Neutrophil (primary cell): Measurements from ENCODE around the gene ELMO1.

Source experiments
- H3K27ac ChIP-seq: fragments of 200-600 bp; sonication (generic); 2 replicates; pipeline ENCODE4 v1.5.1; 2016; ENCODE audit warnings: mild to moderate bottlenecking, moderate library complexity
- H3K27me3 ChIP-seq: fragments of 200-600 bp; sonication (generic); 2 replicates; pipeline ENCODE4 v1.6.0; 2016; ENCODE audit warnings: mild to moderate bottlenecking
- H3K36me3 ChIP-seq: fragments of 200-600 bp; sonication (generic); 2 replicates; pipeline ENCODE4 v1.5.1; 2017
- H3K4me1 ChIP-seq, 2 experiments: fragments of 200-600 bp in 1 of 2; sonication (generic) in 1 of 2; 1 replicate in 1 of 2; 2 replicates in 1 of 2; pipeline versions ENCODE4 v1.5.1 to v1.6.1; 2013 to 2016; ENCODE audit warnings: low read depth in 1 of 2, low read length in 1 of 2, mild to moderate bottlenecking in 1 of 2, moderate library complexity in 1 of 2; ENCODE audit not compliant: control insufficient read depth in 1 of 2, insufficient read depth in 1 of 2
- H3K4me3 ChIP-seq, 2 experiments: fragments of 200-600 bp in 1 of 2; sonication (generic) in 1 of 2; 1 replicate in 1 of 2; 2 replicates in 1 of 2; pipeline ENCODE4 v1.5.1; 2013 to 2016; ENCODE audit warnings: low read depth in 1 of 2, low read length in 1 of 2, mild to moderate bottlenecking in 1 of 2, moderate library complexity in 1 of 2
- H3K9me3 ChIP-seq: fragments of 200-600 bp; sonication (generic); 2 replicates; pipeline ENCODE4 v1.5.1; 2016
- CTCF ChIP-seq: fragments of 200-600 bp; sonication (generic); IDR thresholded peaks from 2 replicates; pipeline ENCODE4 v1.5.1; 2016; ENCODE audit warnings: antibody characterized with exemption

ELMO1 gene

GRCh38 chr7:37119296-37119860 lies 329.3 kb downstream of the ELMO1 start:
- H3K4me1 ChIP-seq: no peaks in the 10 kb centered on the region
- no peaks in the 10 kb centered on the region for H3K9me3 ChIP-seq
- no peaks in the 10 kb centered on the region for H3K36me3 ChIP-seq
- peak overlapping the region; percentile 12 for H3K27ac ChIP-seq
- no peak for TF ChIP-seq CTCF
- no peaks in the 10 kb centered on the region for H3K27me3 ChIP-seq
- H3K4me3 ChIP-seq: no peak overlapping the region

- no peaks in the 10 kb centered on the region for H3K9me3 ChIP-seq
- H3K4me1 ChIP-seq: no peaks in the 10 kb centered on the region
- H3K27ac ChIP-seq: no peak overlapping the region
- H3K4me3 ChIP-seq: no peak overlapping the region
- no peaks in the 10 kb centered on the region for H3K36me3 ChIP-seq
- H3K27me3 ChIP-seq: no peaks in the 10 kb centered on the region
- TF ChIP-seq CTCF: no peak
These were observed 330.7 kb downstream of the ELMO1 start for GRCh38 chr7:37118004-37118403.

- H3K4me1 ChIP-seq: no peaks in the 10 kb centered on the region
- no peak for TF ChIP-seq CTCF
- H3K27me3 ChIP-seq: no peaks in the 10 kb centered on the region
- no peaks in the 10 kb centered on the region for H3K36me3 ChIP-seq
- no peaks in the 10 kb centered on the region for H3K9me3 ChIP-seq
- H3K27ac ChIP-seq: no peak overlapping the region
- no peak overlapping the region for H3K4me3 ChIP-seq
These were observed 331.4 kb downstream of the ELMO1 start for GRCh38 chr7:37117292-37117691.

DNA sequence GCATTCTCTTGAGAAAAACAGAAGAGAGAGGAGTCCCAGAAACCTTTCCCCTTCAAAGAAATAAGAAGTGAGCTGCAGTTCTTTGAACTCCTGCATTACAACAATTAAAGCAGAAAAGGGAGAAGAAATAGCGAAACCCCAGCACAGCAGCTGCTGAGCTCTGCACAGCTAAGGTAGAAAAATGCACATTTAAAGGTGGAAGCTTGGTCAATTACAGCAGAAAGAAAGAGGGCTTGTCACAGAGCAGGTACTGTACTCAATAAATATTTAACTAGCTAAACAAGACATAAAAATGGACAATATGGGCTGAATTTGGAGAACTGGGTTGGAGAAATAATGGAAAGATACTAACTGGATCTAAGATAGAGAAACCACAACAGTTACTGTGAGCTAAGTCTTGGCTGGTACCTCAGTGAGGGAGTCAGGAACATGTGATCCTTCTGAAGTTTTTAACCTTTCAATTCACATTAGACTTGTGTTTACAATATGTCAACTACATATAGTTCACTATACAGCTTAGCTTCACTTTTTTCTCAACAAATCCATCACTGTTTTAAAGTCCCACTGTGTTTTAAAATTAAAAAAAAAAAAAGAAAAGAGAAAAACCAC lies 332.5 kb downstream of the ELMO1 start:
- Histone ChIP-seq H3K4me1 (no peaks in the 10 kb centered on the region), H3K27ac (no peak overlapping the region), H3K27me3 (no peaks in the 10 kb centered on the region), H3K4me3 (no peak overlapping the region), H3K36me3 (no peaks in the 10 kb centered on the region), H3K9me3 (no peaks in the 10 kb centered on the region)
- no peak for TF ChIP-seq CTCF

GRCh38 chr7:37113661-37114355 lies 334.9 kb downstream of the ELMO1 start:
- H3K36me3 ChIP-seq: no peaks in the 10 kb centered on the region
- TF ChIP-seq CTCF: no peak
- no peaks in the 10 kb centered on the region for H3K27me3 ChIP-seq
- H3K4me3 ChIP-seq: no peak overlapping the region
- H3K27ac ChIP-seq: no peak overlapping the region
- peaks cover 6 to 14% of the 10 kb centered on the region in 2 experiments for H3K4me1 ChIP-seq
- H3K9me3 ChIP-seq: no peaks in the 10 kb centered on the region
